Amniotic epithelial cell (primary cell): Measurements from ENCODE around the gene FAAH.

Source experiments
- DNase-seq: peaks from one replicate; pipeline ENCODE4 v3.0.0-alpha.2; 2010; ENCODE audit warnings: low read depth

The FAAH gene

DNA sequence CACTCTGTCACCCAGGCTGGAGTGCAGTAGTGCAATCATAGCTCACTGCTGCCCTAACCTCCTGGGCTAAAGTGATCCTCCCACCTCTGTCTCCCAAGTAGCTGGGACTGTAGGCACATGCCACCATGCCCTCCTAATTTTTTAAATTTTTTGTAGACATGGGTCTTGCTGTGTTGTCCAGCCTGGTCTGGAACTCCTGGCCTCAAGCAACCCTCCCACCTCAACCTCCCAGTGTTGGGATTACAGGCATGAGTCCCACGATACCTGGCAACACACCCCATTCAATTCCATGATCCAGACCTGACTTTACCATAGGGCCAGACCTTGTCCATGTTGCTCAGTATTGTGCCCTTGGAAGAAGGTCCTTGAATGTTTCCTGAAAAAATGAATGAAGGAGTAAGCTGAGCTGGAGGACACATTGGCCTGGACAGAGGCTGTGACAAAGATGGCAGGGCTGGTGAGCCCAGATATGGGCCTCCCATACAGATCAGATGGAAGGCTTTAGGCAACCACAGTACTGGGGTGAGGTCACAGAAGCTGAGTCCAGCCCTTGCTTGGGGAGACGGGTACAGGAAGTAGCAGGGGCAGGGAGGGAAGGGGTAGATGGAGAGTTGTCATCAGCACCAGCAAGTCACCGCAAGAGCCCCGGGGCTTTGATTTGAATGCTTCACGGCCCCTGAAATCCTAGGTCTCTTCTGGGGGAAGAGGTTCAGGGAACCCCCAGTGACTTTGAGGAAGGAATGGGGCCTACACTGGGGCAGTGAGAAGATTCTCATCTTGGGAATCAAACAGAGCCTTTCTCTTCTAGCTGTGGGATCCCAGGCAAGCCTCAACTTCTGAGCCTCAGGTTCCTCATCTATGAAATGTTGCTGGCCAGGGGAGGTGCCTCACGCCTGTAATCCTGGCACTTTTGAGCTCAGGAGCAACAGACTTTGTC is 55.4 kb downstream of the FAAH start:
- DNase-seq = no peak

DNA sequence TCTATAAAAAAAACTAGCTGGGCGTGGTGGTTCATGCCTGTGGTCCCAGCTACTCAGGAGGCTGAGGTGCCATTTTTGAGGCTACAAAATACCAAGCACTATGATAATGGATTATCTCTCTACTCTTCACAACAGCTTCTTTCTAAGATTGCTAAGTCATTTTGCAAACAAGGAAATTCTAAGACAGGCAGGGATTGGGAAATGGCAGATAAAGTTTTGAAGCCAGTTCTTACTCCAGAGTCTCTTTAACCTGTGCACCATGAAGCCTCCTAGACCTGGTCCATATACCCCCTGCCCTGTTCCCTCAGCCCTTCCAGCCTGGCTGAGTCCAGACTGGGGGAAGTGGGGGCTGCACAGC is 56.0 kb downstream of the FAAH start:
- DNase-seq = no peak

- no peak for DNase-seq
Measured at GRCh38 chr1:46451948-46452930, 58.1 kb downstream of the FAAH start.

- no peak for DNase-seq
Measured at GRCh38 chr1:46452931-46453325, 58.8 kb downstream of the FAAH start.

DNA sequence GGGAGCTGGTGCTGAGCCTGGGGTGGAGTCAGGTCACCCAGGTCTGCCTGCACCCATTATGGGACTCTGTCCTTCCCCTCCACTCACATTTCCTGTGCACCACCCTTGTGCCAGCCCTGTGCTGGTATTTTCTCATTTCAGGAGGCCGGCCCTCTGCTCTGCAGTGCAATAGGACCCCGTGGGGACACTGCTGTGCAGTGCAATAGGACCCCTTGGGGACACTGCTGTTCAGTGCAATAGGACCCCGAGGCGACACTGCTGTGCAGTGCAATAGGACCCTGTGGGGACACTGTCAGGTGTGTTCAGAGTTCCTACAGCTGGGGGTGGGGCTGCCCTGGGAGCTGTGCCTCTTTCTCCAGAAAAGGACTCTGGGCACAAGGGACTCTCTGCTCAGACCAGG is 59.3 kb downstream of the FAAH start:
- no peak for DNase-seq

DNA sequence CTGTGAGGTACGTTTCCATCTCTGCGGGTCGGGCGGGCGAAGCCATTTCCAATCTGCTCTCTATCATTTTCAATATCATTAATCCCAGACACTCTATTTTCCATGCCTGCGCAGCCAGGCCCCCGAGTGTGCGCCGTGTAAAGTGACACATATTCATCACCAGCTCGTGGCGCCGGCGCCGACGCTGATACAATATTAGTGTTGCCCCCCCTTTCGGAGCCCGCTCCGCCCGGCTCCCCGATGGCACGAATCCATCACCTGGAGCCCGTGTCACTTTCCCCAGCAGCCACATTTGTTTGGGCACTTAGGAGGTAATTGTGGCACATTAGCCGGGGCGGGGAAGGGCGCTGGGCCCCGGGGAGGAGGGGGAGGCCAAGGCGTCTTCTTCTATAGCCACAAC is 61.8 kb downstream of the FAAH start:
- no peak for DNase-seq

- peak; percentile 25 for DNase-seq
Measured at GRCh38 chr1:46456411-46456963, 62.4 kb downstream of the FAAH start.

DNA sequence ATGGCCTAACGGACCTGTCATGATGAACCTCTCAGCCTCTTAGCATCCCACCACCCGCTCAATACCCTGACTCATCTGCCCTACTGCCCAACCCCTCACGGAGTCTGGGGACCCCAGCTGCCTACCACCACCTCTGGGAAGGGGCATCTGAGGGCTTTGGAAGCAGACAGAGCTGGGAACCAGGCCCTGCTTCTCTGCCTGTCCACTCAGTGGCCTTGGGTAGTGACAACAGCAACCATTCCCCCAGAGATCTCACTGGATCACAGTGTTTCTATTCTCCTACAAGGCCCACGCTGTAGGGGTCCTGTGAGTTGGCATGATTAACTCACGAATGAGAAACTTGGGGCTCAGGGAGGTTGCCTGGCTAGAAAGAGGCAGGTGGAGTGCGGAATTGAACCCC is 63.1 kb downstream of the FAAH start:
- no peak for DNase-seq

- DNase-seq = no peak
Measured at GRCh38 chr1:46458190-46458589, 64.1 kb downstream of the FAAH start.

GRCh38 chr1:46458846-46459245 is 64.7 kb downstream of the FAAH start:
- no peak for DNase-seq

GRCh38 chr1:46459315-46459714 is 65.2 kb downstream of the FAAH start:
- DNase-seq = no peak

DNA sequence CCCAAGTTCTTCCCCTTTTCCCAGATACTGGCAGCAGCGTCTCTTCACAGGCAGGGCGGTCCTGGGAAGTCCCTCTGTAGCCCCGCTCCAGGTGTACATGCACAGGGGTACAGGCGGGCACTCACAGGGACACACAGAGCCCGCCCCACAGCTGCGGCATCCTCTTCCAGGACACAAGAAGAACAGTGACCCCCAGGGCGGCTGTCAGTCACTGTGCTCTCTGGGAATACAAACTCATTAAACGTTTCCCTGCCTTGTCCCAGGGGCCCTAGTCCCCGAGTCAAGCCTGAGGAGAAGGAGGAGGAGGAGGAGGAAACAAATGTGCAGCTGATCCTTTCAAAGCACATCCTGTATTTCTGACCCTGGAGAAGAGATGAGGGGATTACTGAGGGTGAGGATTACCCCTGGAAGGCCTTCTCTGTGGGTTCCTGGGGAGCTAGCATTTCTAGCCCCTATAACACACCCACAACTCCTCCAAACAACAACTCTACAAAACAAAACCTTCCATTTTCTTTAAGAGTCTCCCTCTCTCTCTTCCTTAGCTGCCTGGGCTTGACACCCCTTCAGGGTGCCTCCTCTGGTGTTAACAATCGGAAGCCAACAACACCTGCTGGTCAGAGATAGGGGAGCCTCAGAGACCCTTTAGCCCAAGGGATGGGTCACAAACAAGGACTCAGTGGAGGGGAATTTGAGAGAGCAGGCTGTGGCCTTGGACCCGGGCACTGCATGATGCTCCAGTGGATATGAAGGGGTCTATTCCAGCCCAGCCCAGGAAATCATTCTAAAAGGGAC is 67.1 kb downstream of the FAAH start:
- no peak for DNase-seq

- no peak for DNase-seq
Measured at GRCh38 chr1:46461809-46462448, 67.8 kb downstream of the FAAH start.
